ENCODE results near the gene NFU1. TPM values are rescaled to one million over a fixed set of nuclear protein-coding genes. Genes with fewer than 3 reads are reported as not detected.

The NFU1 gene
- total and polyA plus RNA-seq, 2 experiments from 2014 or later, result 39.9 to 102 TPM

GRCh38 chr2:69390471-69390870 lies 46.8 kb downstream of the NFU1 start:
- no peak overlapping the region for H3K4me3 ChIP-seq
- H3K79me2 ChIP-seq (replicated peaks; ENCODE audit: insufficient read depth), result peaks cover 12% of the 10 kb centered on the region
- ATAC-seq (no peak), DNase-seq (ENCODE audit: low spot score) (no peak)
- Mint-ChIP-seq H3K4me3 (no peak overlapping the region), H3K36me3 (ENCODE audit: low read depth) (no peaks in the 10 kb centered on the region; the same call in 2 of the 3 replicates), H3K9me3 (no peaks in the 10 kb centered on the region), H3K27ac (no peak overlapping the region), H3K27me3 (ENCODE audit: insufficient read depth, low read depth, poor library complexity) (no peaks in the 10 kb centered on the region), H3K4me1 (peaks cover 17% of the 10 kb centered on the region)
- H3K4me2 ChIP-seq, result no peak overlapping the region
- no peak overlapping the region for H3K27ac ChIP-seq (ENCODE audit: low read depth)
- no peaks in the 10 kb centered on the region for H3K36me3 ChIP-seq (ENCODE audit: insufficient read depth)
- H3K9me2 ChIP-seq (ENCODE audit: insufficient read depth), result no peaks in the 10 kb centered on the region
- H3F3A ChIP-seq (replicated peaks; ENCODE audit: low read depth), result peaks cover 5% of the 10 kb centered on the region; the same call in 1 of the 2 replicates
- H3K4me1 ChIP-seq (ENCODE audit: insufficient read depth), result peaks cover 13% of the 10 kb centered on the region
- no peaks in the 10 kb centered on the region for H3K27me3 ChIP-seq (ENCODE audit: insufficient read depth)
- H2AFZ ChIP-seq, result no peak overlapping the region
- TF ChIP-seq, protein P1, sequence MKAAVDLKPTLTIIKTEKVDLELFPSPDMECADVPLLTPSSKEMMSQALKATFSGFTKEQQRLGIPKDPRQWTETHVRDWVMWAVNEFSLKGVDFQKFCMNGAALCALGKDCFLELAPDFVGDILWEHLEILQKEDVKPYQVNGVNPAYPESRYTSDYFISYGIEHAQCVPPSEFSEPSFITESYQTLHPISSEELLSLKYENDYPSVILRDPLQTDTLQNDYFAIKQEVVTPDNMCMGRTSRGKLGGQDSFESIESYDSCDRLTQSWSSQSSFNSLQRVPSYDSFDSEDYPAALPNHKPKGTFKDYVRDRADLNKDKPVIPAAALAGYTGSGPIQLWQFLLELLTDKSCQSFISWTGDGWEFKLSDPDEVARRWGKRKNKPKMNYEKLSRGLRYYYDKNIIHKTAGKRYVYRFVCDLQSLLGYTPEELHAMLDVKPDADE (IDR thresholded peaks at IDR 0.05), result no peak
- TF ChIP-seq STAT1 (IDR thresholded peaks at IDR 0.05; ENCODE audit: unreplicated experiment), result no peak
- TF ChIP-seq EZH2 (IDR thresholded peaks at IDR 0.05; ENCODE audit: low read depth, unreplicated experiment), result no peak
- TF ChIP-seq POLR2AphosphoS5 (IDR thresholded peaks at IDR 0.05; ENCODE audit: low read depth), result no peak
- no peak for TF ChIP-seq CREB1 (CRISPR knock-in tag; IDR thresholded peaks at IDR 0.05; ENCODE audit: low read depth)
- no peak for TF ChIP-seq EZH2phosphoT487 (IDR thresholded peaks at IDR 0.05; ENCODE audit: unreplicated experiment)
- no peaks in the 10 kb centered on the region; the same call in 1 of the 2 replicates for H4K20me1 ChIP-seq (replicated peaks; ENCODE audit: insufficient read depth)

GRCh38 chr2:69390001-69390400 lies 47.2 kb downstream of the NFU1 start:
- Histone ChIP-seq H3F3A (replicated peaks; ENCODE audit: low read depth) (peaks cover 5% of the 10 kb centered on the region; the same call in 1 of the 2 replicates), H3K4me3 (no peak overlapping the region), H3K79me2 (replicated peaks; ENCODE audit: insufficient read depth) (peaks cover 16% of the 10 kb centered on the region), H2AFZ (no peak overlapping the region), H3K27ac (ENCODE audit: low read depth) (no peak overlapping the region), H3K27me3 (ENCODE audit: insufficient read depth) (no peaks in the 10 kb centered on the region), H3K9me2 (ENCODE audit: insufficient read depth) (no peaks in the 10 kb centered on the region), H4K20me1 (replicated peaks; ENCODE audit: insufficient read depth) (no peaks in the 10 kb centered on the region; the same call in 1 of the 2 replicates), H3K4me2 (no peak overlapping the region), H3K36me3 (ENCODE audit: insufficient read depth) (no peaks in the 10 kb centered on the region), H3K4me1 (ENCODE audit: insufficient read depth) (peaks cover 16% of the 10 kb centered on the region)
- no peaks in the 10 kb centered on the region; the same call in 2 of the 3 replicates for H3K36me3 Mint-ChIP-seq (ENCODE audit: low read depth)
- no peak for DNase-seq (ENCODE audit: low spot score)
- H3K27me3 Mint-ChIP-seq (ENCODE audit: insufficient read depth, low read depth, poor library complexity), result no peaks in the 10 kb centered on the region
- no peak for ATAC-seq
- TF ChIP-seq EZH2 (IDR thresholded peaks at IDR 0.05; ENCODE audit: low read depth, unreplicated experiment) (no peak), EZH2phosphoT487 (IDR thresholded peaks at IDR 0.05; ENCODE audit: unreplicated experiment) (no peak), ZNF331 (CRISPR knock-in tag; IDR thresholded peaks at IDR 0.05; ENCODE audit: low read depth) (no peak), NANOG (IDR thresholded peaks at IDR 0.05; ENCODE audit: borderline replicate concordance) (no peak)
- H3K27ac Mint-ChIP-seq, result no peak overlapping the region
- no peak overlapping the region for H3K4me3 Mint-ChIP-seq
- peaks cover 17% of the 10 kb centered on the region for H3K4me1 Mint-ChIP-seq
- H3K9me3 Mint-ChIP-seq, result no peaks in the 10 kb centered on the region

GRCh38 chr2:69389271-69389670 lies 48.0 kb downstream of the NFU1 start:
- Mint-ChIP-seq H3K4me3 (no peak overlapping the region), H3K9me3 (no peaks in the 10 kb centered on the region), H3K4me1 (peaks cover 17% of the 10 kb centered on the region), H3K27ac (no peak overlapping the region), H3K27me3 (ENCODE audit: insufficient read depth, low read depth, poor library complexity) (no peaks in the 10 kb centered on the region), H3K36me3 (ENCODE audit: low read depth) (no peaks in the 10 kb centered on the region; the same call in 2 of the 3 replicates)
- DNase-seq (ENCODE audit: low spot score) (no peak), ATAC-seq (no peak)
- Histone ChIP-seq H3K4me3 (no peak overlapping the region), H3K4me1 (ENCODE audit: insufficient read depth) (peaks cover 16% of the 10 kb centered on the region), H3K9me2 (ENCODE audit: insufficient read depth) (no peaks in the 10 kb centered on the region), H3K79me2 (replicated peaks; ENCODE audit: insufficient read depth) (peaks cover 24% of the 10 kb centered on the region), H3K27me3 (ENCODE audit: insufficient read depth) (no peaks in the 10 kb centered on the region), H2AFZ (no peak overlapping the region), H3K4me2 (no peak overlapping the region), H3K36me3 (ENCODE audit: insufficient read depth) (no peaks in the 10 kb centered on the region), H3F3A (replicated peaks; ENCODE audit: low read depth) (peaks cover 5% of the 10 kb centered on the region; the same call in 1 of the 2 replicates), H4K20me1 (replicated peaks; ENCODE audit: insufficient read depth) (no peaks in the 10 kb centered on the region; the same call in 1 of the 2 replicates), H3K27ac (ENCODE audit: low read depth) (no peak overlapping the region)
- TF ChIP-seq ZNF331 (CRISPR knock-in tag; IDR thresholded peaks at IDR 0.05; ENCODE audit: low read depth) (no peak), EZH2 (IDR thresholded peaks at IDR 0.05; ENCODE audit: low read depth, unreplicated experiment) (no peak), POLR2AphosphoS5 (IDR thresholded peaks at IDR 0.05; ENCODE audit: low read depth) (no peak), JUNB (IDR thresholded peaks at IDR 0.05; ENCODE audit: unreplicated experiment) (no peak), NANOG (IDR thresholded peaks at IDR 0.05; ENCODE audit: borderline replicate concordance) (no peak), EZH2phosphoT487 (IDR thresholded peaks at IDR 0.05; ENCODE audit: unreplicated experiment) (no peak)
- TF ChIP-seq, protein P1 (IDR thresholded peaks at IDR 0.05), result no peak
- TF ChIP-seq, protein P2, sequence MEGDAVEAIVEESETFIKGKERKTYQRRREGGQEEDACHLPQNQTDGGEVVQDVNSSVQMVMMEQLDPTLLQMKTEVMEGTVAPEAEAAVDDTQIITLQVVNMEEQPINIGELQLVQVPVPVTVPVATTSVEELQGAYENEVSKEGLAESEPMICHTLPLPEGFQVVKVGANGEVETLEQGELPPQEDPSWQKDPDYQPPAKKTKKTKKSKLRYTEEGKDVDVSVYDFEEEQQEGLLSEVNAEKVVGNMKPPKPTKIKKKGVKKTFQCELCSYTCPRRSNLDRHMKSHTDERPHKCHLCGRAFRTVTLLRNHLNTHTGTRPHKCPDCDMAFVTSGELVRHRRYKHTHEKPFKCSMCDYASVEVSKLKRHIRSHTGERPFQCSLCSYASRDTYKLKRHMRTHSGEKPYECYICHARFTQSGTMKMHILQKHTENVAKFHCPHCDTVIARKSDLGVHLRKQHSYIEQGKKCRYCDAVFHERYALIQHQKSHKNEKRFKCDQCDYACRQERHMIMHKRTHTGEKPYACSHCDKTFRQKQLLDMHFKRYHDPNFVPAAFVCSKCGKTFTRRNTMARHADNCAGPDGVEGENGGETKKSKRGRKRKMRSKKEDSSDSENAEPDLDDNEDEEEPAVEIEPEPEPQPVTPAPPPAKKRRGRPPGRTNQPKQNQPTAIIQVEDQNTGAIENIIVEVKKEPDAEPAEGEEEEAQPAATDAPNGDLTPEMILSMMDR (conservative IDR thresholded peaks at IDR 0.05; ENCODE audit: low read depth in 2 of 2), result no peak
- TF ChIP-seq, protein P3, sequence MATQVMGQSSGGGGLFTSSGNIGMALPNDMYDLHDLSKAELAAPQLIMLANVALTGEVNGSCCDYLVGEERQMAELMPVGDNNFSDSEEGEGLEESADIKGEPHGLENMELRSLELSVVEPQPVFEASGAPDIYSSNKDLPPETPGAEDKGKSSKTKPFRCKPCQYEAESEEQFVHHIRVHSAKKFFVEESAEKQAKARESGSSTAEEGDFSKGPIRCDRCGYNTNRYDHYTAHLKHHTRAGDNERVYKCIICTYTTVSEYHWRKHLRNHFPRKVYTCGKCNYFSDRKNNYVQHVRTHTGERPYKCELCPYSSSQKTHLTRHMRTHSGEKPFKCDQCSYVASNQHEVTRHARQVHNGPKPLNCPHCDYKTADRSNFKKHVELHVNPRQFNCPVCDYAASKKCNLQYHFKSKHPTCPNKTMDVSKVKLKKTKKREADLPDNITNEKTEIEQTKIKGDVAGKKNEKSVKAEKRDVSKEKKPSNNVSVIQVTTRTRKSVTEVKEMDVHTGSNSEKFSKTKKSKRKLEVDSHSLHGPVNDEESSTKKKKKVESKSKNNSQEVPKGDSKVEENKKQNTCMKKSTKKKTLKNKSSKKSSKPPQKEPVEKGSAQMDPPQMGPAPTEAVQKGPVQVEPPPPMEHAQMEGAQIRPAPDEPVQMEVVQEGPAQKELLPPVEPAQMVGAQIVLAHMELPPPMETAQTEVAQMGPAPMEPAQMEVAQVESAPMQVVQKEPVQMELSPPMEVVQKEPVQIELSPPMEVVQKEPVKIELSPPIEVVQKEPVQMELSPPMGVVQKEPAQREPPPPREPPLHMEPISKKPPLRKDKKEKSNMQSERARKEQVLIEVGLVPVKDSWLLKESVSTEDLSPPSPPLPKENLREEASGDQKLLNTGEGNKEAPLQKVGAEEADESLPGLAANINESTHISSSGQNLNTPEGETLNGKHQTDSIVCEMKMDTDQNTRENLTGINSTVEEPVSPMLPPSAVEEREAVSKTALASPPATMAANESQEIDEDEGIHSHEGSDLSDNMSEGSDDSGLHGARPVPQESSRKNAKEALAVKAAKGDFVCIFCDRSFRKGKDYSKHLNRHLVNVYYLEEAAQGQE (IDR thresholded peaks at IDR 0.05; ENCODE audit: unreplicated experiment), result no peak

Data from GM23338 (cell line).